Testis (tissue), 3 donors: ENCODE measurements around the gene CCNJL. TPM values are rescaled to one million over a fixed set of nuclear protein-coding genes. Genes with fewer than 3 reads are reported as not detected.
"Not testable (repeated sequence)": the region's sequence is repeated elsewhere in the genome, so short reads cannot be mapped to it uniquely, and the experiment has no call there.

Source experiments
- DNase-seq: peaks from one replicate; pipeline ENCODE4 v3.0.0-alpha.2; 2019
- H3K27ac ChIP-seq, 2 donors: fragments of 200-600 bp; sonication (generic); one replicate each; pipeline ENCODE4 v1.5.1; 2019
- H3K27me3 ChIP-seq: fragments of 200-600 bp; sonication (generic); one replicate; pipeline ENCODE4 v1.5.1; 2019
- H3K36me3 ChIP-seq: fragments of 200-600 bp; sonication (generic); one replicate; pipeline ENCODE4 v1.5.1; 2017; ENCODE audit warnings: low read depth; ENCODE audit errors: missing control alignments
- H3K4me1 ChIP-seq: fragments of 200-600 bp; sonication (generic); one replicate; pipeline ENCODE4 v1.5.1; 2019
- H3K4me3 ChIP-seq, 2 donors: fragments of 200-600 bp; sonication (generic); one replicate each; pipeline ENCODE4 v1.5.1; 2017 to 2019
- H3K9me3 ChIP-seq: fragments of 200-600 bp; sonication (generic); one replicate; pipeline ENCODE4 v1.5.1; 2017
- POLR2A ChIP-seq: fragments of 450-650 bp; IDR thresholded peaks from one replicate; pipeline ENCODE4 v1.6.1; 2017; ENCODE audit warnings: antibody characterized with exemption, mild to moderate bottlenecking, moderate library complexity
- WGBS, 2 donors: methylation state at CpG; one replicate each; pipeline ENCODE4 v1.1.5; 2018; 5-methylcytosine and 5-hydroxymethylcytosine counted together
- intact Hi-C: fragments of 100-400 bp; cut with DNase I; formaldehyde crosslinking; loops from one replicate; pipeline ENCODE4 v1.15.1; 2023; ENCODE audit warnings: low total_unique reads
- polyA plus RNA-seq: library from polyadenylated mRNA; stranded (reverse); fragments of 350-450 nt; fragmentation: Illumina TruSeq; extraction: RNeasy Lipid Tissue Mini Kit (QIAGEN cat#74804); gene quantifications from one replicate; pipeline ENCODE4 v1.2.3, GENCODE V29; 2014; ENCODE audit warnings: low read depth, low replicate concordance; ENCODE audit not compliant: insufficient read depth
- total RNA-seq, 2 donors: library from RNA; depleted of rRNA; stranded (reverse); fragments of >200 nt; gene quantifications; one replicate each; pipeline ENCODE4 v1.2.3, GENCODE V29; 2016
- TF ChIP-seq, protein P1 (sequence below), 3 experiments: fragments of 450-650 bp in 2 of 3; fragments of 200-600 bp in 1 of 3; sonication (generic) in 1 of 3; IDR thresholded peaks; one replicate each; pipeline ENCODE4 v1.5.1; 2016 to 2019; ENCODE audit warnings: antibody characterized with exemption in 3 of 3, mild to moderate bottlenecking in 2 of 3, moderate library complexity in 1 of 3

The CCNJL gene
- total and polyA plus RNA-seq, 3 donors from 2014 or later, result 23.6 to 47.0 (median 41.4) TPM

GRCh38 chr5:160339406-160340130, 27.2 kb upstream of the CCNJL start:
- TF ChIP-seq, protein P1, sequence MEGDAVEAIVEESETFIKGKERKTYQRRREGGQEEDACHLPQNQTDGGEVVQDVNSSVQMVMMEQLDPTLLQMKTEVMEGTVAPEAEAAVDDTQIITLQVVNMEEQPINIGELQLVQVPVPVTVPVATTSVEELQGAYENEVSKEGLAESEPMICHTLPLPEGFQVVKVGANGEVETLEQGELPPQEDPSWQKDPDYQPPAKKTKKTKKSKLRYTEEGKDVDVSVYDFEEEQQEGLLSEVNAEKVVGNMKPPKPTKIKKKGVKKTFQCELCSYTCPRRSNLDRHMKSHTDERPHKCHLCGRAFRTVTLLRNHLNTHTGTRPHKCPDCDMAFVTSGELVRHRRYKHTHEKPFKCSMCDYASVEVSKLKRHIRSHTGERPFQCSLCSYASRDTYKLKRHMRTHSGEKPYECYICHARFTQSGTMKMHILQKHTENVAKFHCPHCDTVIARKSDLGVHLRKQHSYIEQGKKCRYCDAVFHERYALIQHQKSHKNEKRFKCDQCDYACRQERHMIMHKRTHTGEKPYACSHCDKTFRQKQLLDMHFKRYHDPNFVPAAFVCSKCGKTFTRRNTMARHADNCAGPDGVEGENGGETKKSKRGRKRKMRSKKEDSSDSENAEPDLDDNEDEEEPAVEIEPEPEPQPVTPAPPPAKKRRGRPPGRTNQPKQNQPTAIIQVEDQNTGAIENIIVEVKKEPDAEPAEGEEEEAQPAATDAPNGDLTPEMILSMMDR (IDR thresholded peaks at IDR 0.05), result no peak
- TF ChIP-seq POLR2A, result no peak
- DNase-seq, result no peak
- no peaks in the 10 kb centered on the region for H3K36me3 ChIP-seq
- 37 to 45% methylated on average over 10 of the region's 10 CpGs for WGBS, 2 donors
- H3K27ac ChIP-seq, result peak overlapping the region; percentile 77 to 78
- intact Hi-C loops, result no loop called here
- H3K9me3 ChIP-seq, result no peaks in the 10 kb centered on the region
- H3K4me3 ChIP-seq, result no peak overlapping the region
- H3K4me1 ChIP-seq, result peaks cover 41% of the 10 kb centered on the region
- H3K27me3 ChIP-seq, result no peaks in the 10 kb centered on the region

DNA sequence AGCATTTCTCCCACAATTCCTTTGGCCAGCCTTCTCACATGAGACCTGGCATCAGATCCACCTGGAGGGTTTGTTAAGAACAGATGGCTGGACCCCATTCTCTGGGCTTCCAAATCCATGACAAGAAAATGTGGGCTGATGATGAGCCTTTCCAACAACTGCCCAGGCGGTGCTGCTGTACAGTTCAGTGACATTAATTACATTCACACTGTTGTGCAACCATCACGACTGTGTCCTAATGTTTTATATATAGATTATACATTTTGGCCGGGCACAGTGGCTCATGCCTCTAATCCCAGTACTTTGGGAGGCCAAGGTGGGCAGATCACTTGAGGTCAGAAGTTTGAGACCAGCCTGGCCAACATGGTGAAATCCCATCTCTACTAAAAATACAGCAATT, 22.4 kb upstream of the CCNJL start:
- H3K36me3 ChIP-seq, H3K27me3 ChIP-seq, H3K4me3 ChIP-seq, intact Hi-C loops, H3K9me3 ChIP-seq, H3K4me1 ChIP-seq, DNase-seq, H3K27ac ChIP-seq: not testable (repeated sequence)
- WGBS, 2 donors, result 88% methylated on average over 3 of the region's 3 CpGs

GRCh38 chr5:160333721-160334120, 21.4 kb upstream of the CCNJL start:
- intact Hi-C loops, result no loop called here
- WGBS, 2 donors, result 86 to 92% methylated on average over 3 of the region's 3 CpGs
- H3K9me3 ChIP-seq, result no peaks in the 10 kb centered on the region
- H3K4me1 ChIP-seq, result no peaks in the 10 kb centered on the region
- no peak for DNase-seq
- H3K27ac ChIP-seq, result no peak overlapping the region
- no peaks in the 10 kb centered on the region for H3K36me3 ChIP-seq
- TF ChIP-seq, protein P1 (IDR thresholded peaks at IDR 0.05), result no peak
- TF ChIP-seq POLR2A, result no peak
- H3K27me3 ChIP-seq, result no peaks in the 10 kb centered on the region
- no peak overlapping the region for H3K4me3 ChIP-seq

DNA sequence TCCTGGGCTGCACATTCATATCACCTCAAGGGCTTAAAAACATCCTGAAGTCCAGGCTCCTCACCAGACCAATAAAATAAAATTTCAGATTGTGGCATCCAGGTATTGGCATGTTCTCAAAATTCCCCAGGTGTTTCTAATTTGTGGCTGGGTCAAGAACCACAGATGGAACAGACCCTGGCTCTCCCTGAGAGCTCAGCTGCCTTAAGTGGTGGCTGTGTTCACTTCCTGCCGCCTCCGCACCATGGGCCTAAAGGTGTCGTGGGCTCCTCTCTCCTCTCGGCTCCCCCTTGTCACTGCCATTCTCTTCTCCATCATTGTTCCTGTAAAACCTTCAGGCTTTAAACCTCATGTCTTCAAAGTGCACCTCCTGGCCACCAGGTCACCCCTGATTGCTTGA, 17.8 kb upstream of the CCNJL start:
- Histone ChIP-seq H3K27ac (no peak overlapping the region), H3K9me3 (no peaks in the 10 kb centered on the region), H3K36me3 (no peaks in the 10 kb centered on the region), H3K4me3 (no peak overlapping the region), H3K4me1 (no peaks in the 10 kb centered on the region), H3K27me3 (no peaks in the 10 kb centered on the region)
- 85 to 92% methylated on average over 4 of the region's 4 CpGs for WGBS, 2 donors
- TF ChIP-seq, protein P1 (IDR thresholded peaks at IDR 0.05), result no peak
- no peak for TF ChIP-seq POLR2A
- no peak for DNase-seq
- intact Hi-C loops, result no loop called here

- Histone ChIP-seq H3K4me1 (no peaks in the 10 kb centered on the region), H3K4me3 (no peak overlapping the region), H3K27me3 (no peaks in the 10 kb centered on the region), H3K36me3 (no peaks in the 10 kb centered on the region), H3K27ac (no peak overlapping the region), H3K9me3 (no peaks in the 10 kb centered on the region)
- no peak for DNase-seq
- WGBS, 2 donors, result 90 to 95% methylated on average over 6 of the region's 6 CpGs
- intact Hi-C loops, result no loop called here
- TF ChIP-seq, protein P1 (IDR thresholded peaks at IDR 0.05), result no peak
- TF ChIP-seq POLR2A, result no peak
Measured at GRCh38 chr5:160327818-160328217, 15.5 kb upstream of the CCNJL start.
